ENCODE results near the gene SPTSSA.
"Not testable (repeated sequence)": the region's sequence is repeated elsewhere in the genome, so short reads cannot be mapped to it uniquely, and the experiment has no call there.

The SPTSSA gene

GRCh38 chr14:34462132-34462893 lies at the start of gene SPTSSA:
Gene SPTSSA, minus strand, starts transcription at chr14:34462240. Its CDS starts 33 bp downstream, at chr14:34462207.
- peak; percentile 41 to 79 (median 70) for DNase-seq

- DNase-seq = no peak
Observed at GRCh38 chr14:34507884-34508283, 45.8 kb upstream of the SPTSSA start.

GRCh38 chr14:34507459-34507858 lies 45.4 kb upstream of the SPTSSA start:
- DNase-seq = no peak

- not testable (repeated sequence) for DNase-seq
Observed at GRCh38 chr14:34505124-34505491, 43.1 kb upstream of the SPTSSA start.

GRCh38 chr14:34504027-34504426 lies 42.0 kb upstream of the SPTSSA start:
- not testable (repeated sequence) for DNase-seq

- DNase-seq = no peak
Observed at GRCh38 chr14:34502545-34503225, 40.6 kb upstream of the SPTSSA start.

- no peak for DNase-seq
Observed at GRCh38 chr14:34502001-34502400, 40.0 kb upstream of the SPTSSA start.

GRCh38 chr14:34501004-34501580 lies 39.1 kb upstream of the SPTSSA start:
- DNase-seq = no peak

GRCh38 chr14:34498684-34499412 lies 36.8 kb upstream of the SPTSSA start:
- no peak for DNase-seq

GRCh38 chr14:34496679-34497513 lies 34.9 kb upstream of the SPTSSA start:
- no peak for DNase-seq

GRCh38 chr14:34496007-34496678 lies 34.1 kb upstream of the SPTSSA start:
- DNase-seq = no peak

GRCh38 chr14:34489324-34489723 lies 27.3 kb upstream of the SPTSSA start:
- no peak for DNase-seq

- no peak for DNase-seq
Observed at GRCh38 chr14:34488528-34488927, 26.5 kb upstream of the SPTSSA start.

- no peak for DNase-seq
Observed at GRCh38 chr14:34484726-34485125, 22.7 kb upstream of the SPTSSA start.

- DNase-seq = no peak
Observed at GRCh38 chr14:34482463-34482862, 20.4 kb upstream of the SPTSSA start.

- DNase-seq = no peak
Observed at GRCh38 chr14:34479694-34480093, 17.7 kb upstream of the SPTSSA start.

- no peak for DNase-seq
Observed at GRCh38 chr14:34478261-34478660, 16.2 kb upstream of the SPTSSA start.

GRCh38 chr14:34476036-34476435 lies 14.0 kb upstream of the SPTSSA start:
- not testable (repeated sequence) for DNase-seq

- no peak for DNase-seq
Observed at GRCh38 chr14:34475163-34475562, 13.1 kb upstream of the SPTSSA start.

GRCh38 chr14:34474187-34474679 lies 12.2 kb upstream of the SPTSSA start:
- no peak for DNase-seq

GRCh38 chr14:34472706-34473279 lies 10.8 kb upstream of the SPTSSA start:
- no peak for DNase-seq

Data from activated naive CD4-positive, alpha-beta T cell (primary cell).